ENCODE data around the gene CORO7. TPM values are rescaled to one million over a fixed set of nuclear protein-coding genes. Genes with fewer than 3 reads are reported as not detected.

The CORO7 gene
- total RNA-seq, 1 donor from 2014 or later, result 43.8 TPM

GRCh38 chr16:4322121-4323052, 94.0 kb downstream of the CORO7 start:
- peak; percentile 43 for DNase-seq (ENCODE audit: low spot score)

GRCh38 chr16:4321286-4322120, 94.9 kb downstream of the CORO7 start:
- peak; percentile 43 for DNase-seq (ENCODE audit: low spot score)

DNA sequence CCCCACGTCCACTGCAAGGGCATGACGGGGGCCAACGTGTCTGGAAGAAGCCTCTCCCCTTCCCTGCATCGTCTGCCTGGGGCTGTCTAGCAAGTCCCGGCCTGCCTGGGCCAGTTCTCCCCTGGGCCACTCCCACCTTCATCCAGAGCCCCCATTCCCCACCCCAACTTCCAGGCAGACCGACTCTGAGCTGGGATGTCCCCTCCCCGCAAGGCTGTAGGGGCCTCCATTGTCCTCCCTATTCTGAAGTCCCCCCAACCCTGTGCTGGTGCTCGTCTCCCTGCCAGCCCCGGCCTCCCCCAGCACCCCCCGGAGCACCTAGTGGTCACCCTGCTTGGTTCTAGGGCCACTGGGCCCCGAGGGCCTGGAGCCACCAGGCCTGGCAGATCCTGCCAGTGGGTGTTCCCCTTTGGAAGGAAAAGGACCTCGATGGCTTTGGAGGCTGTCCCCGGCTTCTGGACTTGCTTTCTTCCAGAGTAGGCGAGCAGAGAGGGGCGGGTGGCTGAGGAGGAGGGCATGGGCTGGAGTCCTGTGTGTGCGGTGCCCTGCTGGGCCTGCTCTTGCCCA, 95.7 kb downstream of the CORO7 start:
- DNase-seq (ENCODE audit: low spot score), result peak; percentile 51

DNA sequence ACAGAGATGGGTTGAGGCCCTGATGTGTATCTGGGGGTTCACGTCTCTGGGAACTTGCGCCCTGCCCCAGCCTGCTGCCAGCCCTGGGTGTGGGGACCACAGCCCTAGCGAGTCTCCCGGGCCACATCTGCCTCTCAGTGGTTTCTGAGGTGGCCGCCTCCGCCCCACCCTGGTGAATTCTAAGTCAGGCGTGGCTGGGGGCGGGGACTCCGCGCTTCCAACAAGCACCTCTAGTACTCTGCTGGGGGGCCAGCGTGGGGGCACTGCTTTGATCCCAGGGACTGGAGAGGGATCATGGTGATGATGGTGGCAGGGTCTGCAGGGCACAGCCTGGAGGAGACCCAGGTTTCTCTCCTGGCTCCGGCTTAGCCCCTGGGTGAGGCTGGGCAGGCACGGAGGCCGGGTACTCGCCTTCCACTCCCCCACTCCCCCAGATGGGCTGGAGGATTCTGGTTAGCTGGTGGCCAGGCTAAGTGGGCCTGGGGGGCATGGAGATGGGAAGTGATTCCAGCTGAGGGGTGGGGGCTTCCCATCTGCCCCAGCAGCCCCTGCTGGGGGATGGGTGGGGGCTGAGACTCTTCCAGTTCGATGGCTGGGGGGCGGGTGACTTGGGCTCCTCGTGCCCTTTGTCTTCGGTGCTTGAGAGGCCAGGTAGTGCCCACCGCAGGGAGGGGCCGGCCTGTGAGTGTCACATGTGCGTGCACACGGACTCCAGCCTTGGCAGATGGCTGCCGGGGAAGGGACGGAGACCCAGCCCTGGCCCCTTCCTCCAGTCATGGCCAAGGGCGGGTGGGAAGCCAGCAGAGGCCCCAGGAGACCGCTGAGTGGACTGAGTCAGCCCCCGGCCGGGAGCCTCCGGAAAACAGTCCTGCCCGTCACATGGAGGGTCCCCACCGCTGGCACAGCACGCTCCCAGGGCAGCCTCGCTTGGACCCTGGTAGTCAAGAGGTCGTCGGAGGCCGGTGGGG, 96.7 kb downstream of the CORO7 start:
- peak; percentile 46 for DNase-seq (ENCODE audit: low spot score)

DNA sequence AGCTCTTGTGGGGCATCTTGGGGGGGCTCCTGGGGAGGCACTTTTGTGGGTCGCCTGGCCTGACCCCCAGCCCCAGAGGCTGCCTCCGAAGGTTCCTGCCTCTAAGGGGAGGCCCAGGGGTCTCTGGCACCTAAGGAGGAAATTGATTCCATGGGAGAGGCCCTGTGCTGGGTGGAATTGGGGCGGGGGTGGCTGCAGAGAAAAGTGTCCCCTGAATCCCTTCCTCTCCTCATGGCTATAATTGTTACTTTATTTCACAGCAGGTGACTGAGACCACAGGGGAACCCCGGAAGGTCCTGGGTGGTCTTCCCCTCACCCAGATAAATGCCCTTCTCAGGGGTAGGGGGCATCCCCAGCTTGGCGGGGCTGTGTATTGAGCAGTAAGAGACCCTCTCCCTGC, 97.4 kb downstream of the CORO7 start:
- no peak for DNase-seq (ENCODE audit: low spot score)

DNA sequence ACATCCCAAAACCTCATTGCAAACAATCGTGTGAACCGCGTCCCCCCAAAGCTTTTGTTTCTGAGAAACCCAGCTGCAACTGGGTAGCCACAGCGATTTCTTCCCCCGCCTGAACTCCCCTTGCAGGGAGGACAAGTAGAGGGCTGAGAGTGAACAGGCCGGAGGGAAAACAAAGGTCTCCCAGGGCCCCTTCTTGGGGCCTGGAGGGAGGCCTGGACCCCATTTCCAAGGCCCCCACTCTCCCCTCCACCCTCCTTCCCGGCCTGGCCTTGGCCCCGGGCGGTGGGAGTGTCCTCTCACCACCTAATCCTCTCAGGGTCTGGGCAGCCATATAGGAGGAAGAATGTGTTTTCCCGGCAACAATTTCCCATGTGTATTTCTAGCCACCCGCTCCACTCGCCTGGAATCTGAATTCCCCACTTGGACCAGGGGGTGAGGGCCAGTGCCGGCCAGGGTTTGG, 97.9 kb downstream of the CORO7 start:
- peak; percentile 46 for DNase-seq (ENCODE audit: low spot score)

GRCh38 chr16:4317532-4318450, 98.6 kb downstream of the CORO7 start:
- peak; percentile 54 for DNase-seq (ENCODE audit: low spot score)

GRCh38 chr16:4316864-4317531, 99.4 kb downstream of the CORO7 start:
- peak; percentile 57 for DNase-seq (ENCODE audit: low spot score)

GRCh38 chr16:4316108-4316863, 100.1 kb downstream of the CORO7 start:
- DNase-seq (ENCODE audit: low spot score), result peak; percentile 44

GRCh38 chr16:4315186-4316107, 100.9 kb downstream of the CORO7 start, which contains the start of gene GLIS2:
TSS of gene GLIS2 (plus strand) at chr16:4316067. CDS start at chr16:4332281, 16,214 bp downstream.
- peak; percentile 74 for DNase-seq (ENCODE audit: low spot score)

DNA sequence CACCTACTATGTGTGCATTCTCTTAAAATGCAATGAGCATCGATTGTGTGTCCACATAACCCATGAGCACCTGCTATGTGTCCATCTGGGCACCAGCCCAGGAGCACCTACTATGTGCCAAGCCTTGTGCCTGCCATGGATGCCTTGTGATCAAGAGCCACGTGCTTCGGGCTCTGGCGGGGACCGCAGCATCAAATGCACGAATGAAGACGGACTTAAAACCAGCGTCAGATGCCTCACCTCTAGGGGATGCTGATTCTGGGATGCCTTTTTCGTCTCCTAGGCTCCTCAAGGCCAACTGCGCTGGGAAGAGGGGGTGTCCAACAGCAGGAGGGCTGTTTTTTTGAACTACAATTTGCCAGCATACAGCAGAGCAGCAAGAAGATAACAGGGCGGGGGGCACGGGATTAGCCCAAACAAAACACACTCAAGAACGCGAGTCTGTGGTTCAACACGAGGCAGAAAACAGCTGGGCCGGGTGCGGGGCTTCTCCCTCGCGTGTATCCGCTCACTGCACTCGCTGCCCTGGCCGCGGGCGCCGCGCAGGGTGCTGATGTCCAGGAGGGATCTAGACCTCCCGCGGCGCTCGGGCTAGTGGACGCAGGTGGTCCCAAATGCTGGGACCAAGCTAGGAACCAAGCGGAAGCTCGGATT, 101.7 kb downstream of the CORO7 start:
- no peak for DNase-seq (ENCODE audit: low spot score)

GRCh38 chr16:4313563-4314531, 102.5 kb downstream of the CORO7 start:
- peak; percentile 48 for DNase-seq (ENCODE audit: low spot score)

DNA sequence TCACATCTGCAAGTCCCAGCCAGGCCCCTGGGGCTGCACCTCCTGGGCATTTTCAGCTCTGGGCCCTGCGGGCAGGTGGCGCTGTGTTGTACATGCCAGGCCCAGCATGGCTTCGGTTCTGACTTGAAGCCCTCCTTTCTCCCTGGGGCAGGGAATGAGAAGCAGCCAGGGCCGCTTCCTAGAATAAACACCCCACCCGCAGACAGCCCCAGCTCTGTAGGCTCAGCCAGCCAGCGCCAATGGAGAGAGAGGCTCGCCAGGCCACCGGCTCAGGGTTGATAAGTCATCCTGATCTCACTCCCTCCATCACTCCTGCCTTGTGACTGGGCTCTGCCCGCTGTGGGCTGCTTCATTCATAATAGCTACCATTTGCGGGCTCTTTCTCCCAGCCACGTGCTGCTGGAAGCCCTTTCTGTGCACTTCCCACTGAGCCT, 106.5 kb downstream of the CORO7 start:
- DNase-seq (ENCODE audit: low spot score), result no peak

DNA sequence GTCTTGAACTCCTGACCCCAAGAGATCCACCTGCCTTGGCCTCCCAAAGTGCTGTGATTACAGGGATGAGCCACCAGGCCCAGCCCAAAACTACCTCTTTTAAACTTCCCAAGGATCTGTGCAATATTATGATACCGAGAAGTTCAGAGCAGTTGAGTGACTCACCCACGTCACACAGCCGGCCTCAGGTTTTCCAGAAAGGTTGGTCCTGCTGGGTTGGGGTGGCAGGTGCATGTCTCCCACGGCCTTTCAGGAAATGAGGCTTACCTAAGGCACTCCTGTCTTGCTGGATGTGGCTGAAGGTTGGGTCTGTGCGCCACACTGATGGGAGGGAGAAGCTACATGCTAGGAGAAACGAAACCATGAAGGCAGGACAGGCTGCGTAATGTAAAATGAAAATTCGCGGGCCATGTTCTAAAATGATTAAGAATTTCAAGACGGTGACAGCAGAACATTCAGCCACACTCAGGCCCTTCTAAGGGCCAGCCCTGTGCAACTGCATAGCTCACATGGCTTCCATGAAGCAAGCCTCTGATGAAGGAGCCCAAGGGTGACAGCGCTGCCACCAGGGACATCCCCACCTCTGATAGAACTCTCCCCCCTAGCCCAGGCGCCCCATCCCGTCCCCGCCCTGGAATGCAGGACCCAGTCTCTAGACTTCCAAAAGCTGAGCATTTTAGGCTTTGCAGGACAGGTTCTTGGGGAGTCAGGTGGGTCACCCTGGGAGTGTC, 107.1 kb downstream of the CORO7 start:
- DNase-seq (ENCODE audit: low spot score), result no peak

Measured in ureter (tissue), 1 donor.